ENCODE measurements around the gene NARS2.
"Not testable (repeated sequence)": the region's sequence is repeated elsewhere in the genome, so short reads cannot be mapped to it uniquely, and the experiment has no call there.

Gene NARS2

GRCh38 chr11:78574386-78575381 is at the start of gene NARS2:
TSS of gene NARS2 (minus strand) at chr11:78574864. CDS start at chr11:78574488, 376 bp downstream.
- DNase-seq, result peak; percentile 95

- no peak for DNase-seq
These were observed 48.0 kb upstream of the NARS2 start for GRCh38 chr11:78622666-78623065.

GRCh38 chr11:78620159-78620558 is 45.5 kb upstream of the NARS2 start:
- DNase-seq, result no peak

GRCh38 chr11:78615724-78616123 is 41.1 kb upstream of the NARS2 start:
- DNase-seq, result no peak

- DNase-seq, result no peak
These were observed 38.7 kb upstream of the NARS2 start for GRCh38 chr11:78613378-78613813.

GRCh38 chr11:78612721-78613377 is 38.2 kb upstream of the NARS2 start:
- no peak for DNase-seq

GRCh38 chr11:78609321-78609720 is 34.7 kb upstream of the NARS2 start:
- not testable (repeated sequence) for DNase-seq

GRCh38 chr11:78607696-78608095 is 33.0 kb upstream of the NARS2 start:
- no peak for DNase-seq

- no peak for DNase-seq
These were observed 32.0 kb upstream of the NARS2 start for GRCh38 chr11:78606667-78607066.

- DNase-seq, result no peak
These were observed 30.6 kb upstream of the NARS2 start for GRCh38 chr11:78605296-78605695.

- no peak for DNase-seq
These were observed 29.1 kb upstream of the NARS2 start for GRCh38 chr11:78603792-78604191.

- DNase-seq, result not testable (repeated sequence)
These were observed 28.1 kb upstream of the NARS2 start for GRCh38 chr11:78602771-78603170.

GRCh38 chr11:78601066-78601465 is 26.4 kb upstream of the NARS2 start:
- not testable (repeated sequence) for DNase-seq

- not testable (repeated sequence) for DNase-seq
These were observed 22.9 kb upstream of the NARS2 start for GRCh38 chr11:78597579-78597978.

GRCh38 chr11:78595436-78596130 is 20.9 kb upstream of the NARS2 start:
- DNase-seq, result no peak

GRCh38 chr11:78594814-78595213 is 20.1 kb upstream of the NARS2 start:
- DNase-seq, result no peak

- DNase-seq, result no peak
These were observed 13.9 kb upstream of the NARS2 start for GRCh38 chr11:78588517-78588916.

GRCh38 chr11:78587446-78587845 is 12.8 kb upstream of the NARS2 start:
- DNase-seq, result no peak

- no peak for DNase-seq
These were observed 11.9 kb upstream of the NARS2 start for GRCh38 chr11:78586452-78587046.

- DNase-seq, result no peak
These were observed 9.2 kb upstream of the NARS2 start for GRCh38 chr11:78583889-78584288.

GRCh38 chr11:78577495-78577894 is 2.8 kb upstream of the NARS2 start:
- DNase-seq, result no peak

GRCh38 chr11:78576549-78577097 is 2.0 kb upstream of the NARS2 start:
- peak; percentile 83 for DNase-seq

- no peak for DNase-seq
These were observed 814 bp upstream of the NARS2 start for GRCh38 chr11:78575478-78575877.

All from NCI-H2029 (cell line).